ENCODE results near the gene AFMID.

AFMID gene

DNA sequence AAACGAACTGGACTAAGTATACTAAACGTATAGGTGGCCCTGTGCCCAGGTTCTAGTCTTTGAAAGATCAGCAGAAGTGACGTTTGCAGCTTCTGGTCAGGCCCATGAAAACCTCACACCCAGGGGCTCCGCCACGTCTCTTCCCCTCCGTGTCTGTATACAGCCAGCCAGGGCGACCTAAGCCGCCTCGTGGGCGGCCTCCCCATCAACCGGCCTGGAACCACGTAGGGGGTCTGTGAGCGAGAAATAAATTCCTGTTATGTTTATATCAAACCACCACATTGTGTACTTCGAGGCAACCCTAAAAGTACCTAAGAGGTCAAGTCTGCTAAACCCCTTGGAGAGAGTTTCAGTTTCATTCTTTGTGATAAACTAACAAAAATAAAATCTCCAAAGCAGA, 7.1 kb upstream of the AFMID start:
- DNase-seq (ENCODE audit: low spot score): no peak

DNA sequence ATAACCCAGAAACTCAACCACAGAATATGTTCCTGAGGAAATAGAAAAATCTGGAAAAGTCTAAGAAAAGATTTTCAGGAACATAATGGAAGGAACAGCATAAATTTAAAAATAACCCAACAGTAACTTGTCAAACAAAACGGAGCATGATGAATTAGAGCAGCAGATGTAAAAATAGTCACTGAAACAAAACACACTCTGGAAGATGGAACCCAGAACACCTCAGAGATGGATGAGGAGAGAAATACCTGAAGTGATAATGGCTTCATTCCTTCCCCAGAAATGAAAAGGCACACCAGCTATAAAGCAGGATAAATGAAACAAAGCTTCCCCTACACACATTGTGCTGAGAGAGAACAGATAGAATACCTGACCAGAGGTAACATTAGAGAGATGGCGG, 6.7 kb upstream of the AFMID start:
- DNase-seq (ENCODE audit: low spot score): no peak

DNA sequence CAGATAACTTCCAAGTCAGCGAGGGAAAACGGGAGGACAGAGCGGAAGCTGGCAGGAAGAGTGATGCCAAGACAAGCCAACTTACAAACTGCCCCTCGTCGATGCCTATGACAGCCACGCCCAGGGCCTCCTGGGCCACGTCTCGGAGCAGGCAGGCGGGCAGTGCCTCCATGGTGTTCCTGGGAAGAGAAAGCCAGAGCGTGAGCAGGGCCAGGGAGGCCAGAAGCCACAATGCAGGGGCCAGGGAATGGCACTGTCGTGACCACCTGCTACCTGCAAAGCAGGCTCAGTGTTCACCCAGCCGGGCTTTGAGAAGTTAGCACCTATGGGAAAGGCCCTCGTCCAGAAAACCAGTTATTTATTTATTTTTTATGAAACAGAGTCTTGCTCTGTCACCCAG, 4.7 kb upstream of the AFMID start:
- DNase-seq (ENCODE audit: low spot score): no peak

DNA sequence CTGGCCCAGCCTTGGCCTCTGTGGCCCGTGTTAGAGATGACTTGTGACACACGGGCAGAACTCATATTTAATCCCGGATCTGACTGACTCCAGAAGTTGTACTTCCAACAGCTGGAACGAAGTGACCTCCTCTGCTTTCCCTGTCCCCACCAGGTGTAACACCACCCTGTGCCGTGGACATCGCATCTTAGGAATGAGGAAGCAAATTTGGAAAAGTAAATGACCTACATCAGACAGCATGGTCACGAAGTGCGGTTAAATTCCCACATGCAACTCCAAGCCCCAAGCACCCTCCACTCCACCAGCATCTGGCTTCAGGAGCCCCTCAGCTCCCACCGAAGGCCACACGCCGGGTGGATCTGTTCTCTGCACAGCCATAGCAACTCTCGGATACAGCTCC, 3.2 kb upstream of the AFMID start:
- DNase-seq (ENCODE audit: low spot score): no peak

DNA sequence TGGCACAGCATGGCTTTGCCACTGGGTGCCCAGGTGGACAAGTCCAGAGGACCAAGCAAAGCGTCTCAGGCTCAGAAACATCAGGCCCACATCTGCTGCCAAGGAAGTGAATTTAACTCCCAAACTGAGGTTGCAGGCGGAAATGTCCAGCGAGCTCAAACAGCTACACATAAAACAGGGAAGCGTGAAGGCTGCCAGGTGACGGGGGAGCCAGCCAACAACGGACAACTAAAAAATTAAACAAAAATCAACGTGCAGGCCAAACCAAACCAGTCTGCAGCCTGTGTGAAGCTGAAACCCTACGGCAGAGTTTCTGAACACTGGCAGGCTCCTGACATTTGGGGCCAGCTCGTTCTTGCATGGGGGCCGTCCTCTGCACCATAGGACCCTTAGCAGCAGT, 2.8 kb upstream of the AFMID start:
- no peak for DNase-seq (ENCODE audit: low spot score)

DNA sequence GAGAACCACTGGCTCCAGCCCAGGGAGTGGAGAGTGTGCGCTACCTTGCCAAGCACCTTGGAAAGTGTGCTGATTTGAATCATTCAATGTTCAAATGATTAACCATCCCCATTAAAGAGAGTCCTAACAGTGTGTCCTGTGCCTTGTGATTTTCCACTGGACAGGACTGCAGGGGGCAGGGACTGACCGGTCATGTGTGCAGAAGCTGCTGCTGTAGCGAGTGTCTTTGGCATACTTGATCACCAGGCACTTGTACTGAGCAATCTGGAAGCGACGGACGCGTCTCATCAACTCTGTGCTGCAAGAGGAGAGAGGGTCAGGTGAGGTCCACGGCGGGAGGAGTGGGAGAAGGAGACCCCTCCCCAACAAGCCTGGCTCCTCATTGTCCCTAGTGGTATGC, 2.3 kb upstream of the AFMID start:
- no peak for DNase-seq (ENCODE audit: low spot score)

DNA sequence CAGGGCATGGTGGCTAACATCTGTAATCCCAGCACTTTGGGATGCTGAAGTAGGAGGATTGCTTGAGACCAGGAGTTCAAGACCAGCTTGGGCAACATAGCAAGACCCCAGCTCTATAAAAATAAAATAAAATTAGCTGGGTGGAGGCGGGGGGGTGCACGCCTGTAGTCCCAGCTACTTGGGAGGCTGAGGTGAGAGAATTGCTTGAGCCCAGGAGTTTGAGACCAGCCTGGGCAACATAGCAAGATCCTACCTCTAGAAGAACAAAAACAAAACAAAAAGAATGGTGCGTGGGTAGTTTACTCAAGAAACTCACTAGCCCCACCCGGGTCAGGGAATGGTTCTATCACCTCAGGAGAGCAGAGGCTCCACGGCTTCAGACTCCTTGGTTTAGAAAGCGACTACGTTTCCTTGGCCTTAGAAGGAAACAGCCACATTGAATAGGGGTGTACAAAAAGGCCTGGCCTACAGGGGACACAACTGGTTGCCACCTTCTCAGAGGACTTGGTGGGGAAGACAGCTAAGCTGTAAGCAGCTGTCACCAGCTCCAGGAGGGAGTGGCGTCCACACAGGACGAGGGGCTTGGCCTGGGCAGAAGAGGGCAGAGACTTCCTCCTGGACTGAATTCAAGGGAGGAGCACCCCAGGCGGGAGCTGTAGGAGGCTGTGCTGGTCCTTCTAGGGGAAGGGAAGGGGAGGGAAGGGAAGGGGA, 1.0 kb upstream of the AFMID start:
- no peak for DNase-seq (ENCODE audit: low spot score)

DNA sequence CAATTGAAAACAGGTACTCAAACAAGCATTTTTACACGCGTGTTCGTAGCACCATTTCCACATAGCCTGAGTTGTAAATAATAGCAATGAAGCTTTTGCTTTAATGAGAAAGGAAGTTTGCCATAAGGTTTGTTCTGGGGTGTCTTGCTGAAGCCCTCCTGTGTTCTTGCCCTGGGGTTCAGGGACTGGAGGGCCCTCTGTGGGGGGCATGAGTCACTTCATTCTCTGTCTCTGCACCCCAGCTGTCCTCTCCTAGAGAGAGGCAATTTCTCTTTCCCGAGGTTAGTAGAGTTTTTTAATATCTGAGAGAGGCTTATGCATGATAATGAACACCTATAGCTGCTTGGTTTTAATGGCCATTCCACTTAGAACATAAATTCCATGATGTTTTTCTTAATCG, 9.6 kb downstream of the AFMID start:
- DNase-seq (ENCODE audit: low spot score): no peak

DNA sequence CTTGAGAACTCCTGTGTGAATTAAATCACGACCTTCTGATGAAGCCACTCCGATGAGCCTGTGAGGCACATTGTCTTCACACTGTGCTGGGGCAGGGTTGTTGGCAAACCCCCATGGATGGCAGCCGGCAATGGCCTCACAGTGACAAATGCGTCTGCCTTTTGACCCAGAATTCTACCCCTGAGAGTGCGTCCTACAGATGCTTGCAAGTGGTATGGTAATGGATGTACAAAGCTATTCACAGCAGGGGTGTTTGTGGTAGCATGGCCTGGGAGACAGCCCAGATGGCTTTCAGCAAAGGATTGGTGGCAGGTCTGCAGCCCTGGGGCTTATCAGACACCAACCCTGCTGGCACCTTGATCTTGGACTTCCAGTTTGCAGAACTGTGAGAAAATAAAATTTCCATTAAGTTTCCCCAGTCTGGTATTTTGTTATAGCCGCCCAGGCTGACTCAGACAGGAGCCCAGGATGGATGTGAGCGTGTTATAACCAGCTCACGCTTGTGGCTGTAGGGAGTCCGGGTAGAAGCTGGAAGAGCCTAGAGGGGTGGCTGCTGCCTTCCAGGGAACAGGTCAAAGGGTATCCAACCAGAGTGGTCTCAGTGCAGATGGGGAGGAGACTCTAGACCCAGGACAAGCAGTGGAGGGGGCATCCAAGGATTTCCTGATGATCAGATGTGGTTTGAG, 10.1 kb downstream of the AFMID start:
- DNase-seq (ENCODE audit: low spot score): no peak

DNA sequence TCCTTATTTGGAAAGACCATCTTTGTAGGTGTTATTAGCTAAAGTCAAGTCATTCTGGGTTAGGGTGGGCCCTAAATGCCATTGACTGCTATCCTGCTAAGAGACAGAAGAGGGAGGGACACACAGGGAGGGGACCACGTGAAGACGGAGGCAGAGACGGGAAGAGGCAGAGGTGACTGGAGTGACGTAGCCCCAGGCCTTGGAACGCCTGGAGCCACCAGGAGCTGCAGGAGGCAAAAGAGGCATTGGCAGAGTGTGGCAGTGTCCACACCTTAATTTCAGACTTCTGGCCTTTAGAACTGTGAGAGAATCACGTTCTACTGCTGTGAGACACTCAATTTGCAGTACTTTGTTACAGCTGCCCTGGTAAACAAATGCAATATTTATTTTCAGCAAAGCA, 13.3 kb downstream of the AFMID start:
- DNase-seq (ENCODE audit: low spot score): no peak

DNA sequence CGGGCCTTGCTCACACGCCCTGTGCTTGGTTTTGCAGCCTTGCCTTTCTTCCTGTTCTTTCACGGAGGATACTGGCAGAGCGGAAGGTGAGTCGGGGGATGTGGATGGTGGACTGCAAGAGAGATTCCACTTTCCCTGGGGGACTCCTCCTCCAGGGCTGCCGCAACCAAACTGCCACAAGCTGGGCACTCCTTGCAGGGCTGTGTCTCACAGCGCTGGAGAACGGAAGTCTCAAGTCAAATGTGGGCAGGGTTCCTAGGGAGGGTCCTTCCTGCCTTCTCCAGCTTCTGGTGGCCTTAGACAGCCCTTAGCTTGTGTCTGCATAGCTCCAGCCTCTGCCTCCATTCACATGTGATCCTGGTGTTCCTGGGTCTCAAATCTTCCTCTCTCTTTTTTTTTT, 15.5 kb downstream of the AFMID start:
- no peak for DNase-seq (ENCODE audit: low spot score)

DNA sequence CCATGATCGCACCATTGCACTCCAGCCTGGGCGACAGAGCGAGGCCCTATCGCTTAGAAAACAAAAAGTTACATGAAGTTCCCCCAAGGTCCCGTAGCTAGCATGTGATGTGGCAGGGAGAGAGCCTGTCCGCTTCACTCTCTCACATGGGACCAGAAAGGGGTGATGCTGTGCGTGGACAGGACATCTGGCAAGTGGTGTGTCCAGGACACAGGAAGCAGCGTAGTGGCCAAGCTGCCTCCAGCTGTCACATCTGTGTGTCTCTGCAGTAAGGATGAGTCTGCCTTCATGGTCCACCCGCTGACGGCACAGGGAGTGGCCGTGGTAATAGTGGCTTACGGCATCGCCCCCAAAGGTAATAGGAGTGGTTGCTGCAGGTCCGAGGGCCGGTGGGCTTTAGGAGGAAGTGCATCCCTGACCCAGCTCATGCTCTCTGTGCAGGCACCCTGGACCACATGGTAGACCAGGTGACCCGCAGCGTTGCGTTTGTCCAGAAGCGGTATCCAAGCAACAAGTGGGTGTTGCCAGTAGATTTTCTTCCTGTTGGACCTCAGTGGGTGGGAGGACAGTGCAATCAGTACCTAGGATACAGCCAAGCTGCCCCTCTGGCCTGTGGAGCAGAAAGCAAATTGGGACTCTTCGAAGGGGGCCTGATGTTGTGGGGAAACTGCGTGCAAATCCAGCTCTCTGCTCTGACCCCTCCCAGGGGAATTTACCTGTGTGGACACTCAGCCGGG, 17.4 kb downstream of the AFMID start:
- no peak for DNase-seq (ENCODE audit: low spot score)

DNA sequence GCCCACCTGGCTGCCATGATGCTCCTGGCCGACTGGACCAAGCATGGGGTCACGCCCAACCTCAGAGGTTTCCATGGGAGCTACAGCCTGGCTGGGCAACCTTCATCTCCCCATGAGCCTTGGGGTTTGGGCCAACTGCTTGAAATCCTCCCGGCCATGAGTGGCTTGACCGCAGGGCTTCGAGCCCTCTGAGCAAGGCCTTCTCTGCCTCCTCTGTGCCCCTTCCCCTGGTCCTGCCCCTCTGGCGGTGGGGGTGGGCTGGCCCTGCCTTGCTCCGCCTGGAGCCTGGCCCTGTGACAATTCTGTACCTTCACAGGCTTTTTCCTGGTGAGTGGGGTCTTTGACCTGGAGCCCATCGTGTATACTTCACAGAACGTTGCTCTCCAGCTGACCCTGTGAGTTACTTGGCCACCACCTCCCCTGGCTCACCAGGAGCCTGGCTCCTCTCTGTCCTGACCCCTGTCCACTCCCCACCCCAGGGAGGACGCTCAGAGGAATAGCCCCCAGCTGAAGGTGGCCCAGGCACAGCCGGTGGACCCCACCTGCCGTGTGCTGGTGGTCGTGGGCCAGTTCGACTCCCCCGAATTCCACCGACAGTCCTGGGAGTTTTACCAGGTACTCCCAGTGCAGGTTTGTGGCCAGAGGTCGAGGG, 18.1 kb downstream of the AFMID start:
- DNase-seq (ENCODE audit: low spot score): no peak

DNA sequence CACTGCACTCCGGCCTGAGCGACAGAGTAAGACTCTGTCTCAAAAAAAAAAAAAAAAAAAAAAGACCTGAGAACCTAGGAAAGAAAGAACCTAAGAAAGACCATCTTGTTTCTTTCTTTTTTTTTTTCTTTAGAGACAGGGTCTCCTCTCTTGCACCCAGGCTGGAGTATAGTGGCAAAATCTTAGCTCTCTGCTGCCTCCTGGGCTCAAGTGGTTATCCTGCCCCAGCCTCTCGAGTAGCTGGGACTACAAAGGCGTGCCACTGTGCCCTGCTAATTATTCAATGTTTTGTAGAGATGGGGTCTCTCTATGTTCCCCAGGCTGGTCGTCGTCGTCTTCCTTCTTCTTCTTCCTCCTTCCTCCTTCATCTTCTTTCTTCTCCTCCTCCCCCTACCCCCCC, 19.1 kb downstream of the AFMID start:
- no peak for DNase-seq (ENCODE audit: low spot score)

DNA sequence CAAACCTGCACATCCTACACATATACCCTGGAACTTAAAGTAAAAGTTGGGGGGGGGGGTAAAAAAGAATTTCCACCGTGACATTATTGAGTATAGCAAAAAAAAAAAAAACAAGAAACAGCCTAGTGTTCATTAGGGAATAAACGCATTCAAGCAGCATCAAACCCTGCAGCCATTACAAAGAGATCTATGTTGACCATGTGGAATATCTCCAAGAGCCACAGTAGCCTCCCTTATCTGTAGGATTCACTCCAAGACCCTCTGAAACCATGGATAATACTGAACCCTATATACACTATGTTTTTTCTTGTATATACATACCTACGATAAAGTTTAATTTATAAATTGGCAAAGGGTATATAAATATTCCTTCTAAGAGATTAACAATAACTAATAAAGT, 21.3 kb downstream of the AFMID start:
- DNase-seq (ENCODE audit: low spot score): no peak

DNA sequence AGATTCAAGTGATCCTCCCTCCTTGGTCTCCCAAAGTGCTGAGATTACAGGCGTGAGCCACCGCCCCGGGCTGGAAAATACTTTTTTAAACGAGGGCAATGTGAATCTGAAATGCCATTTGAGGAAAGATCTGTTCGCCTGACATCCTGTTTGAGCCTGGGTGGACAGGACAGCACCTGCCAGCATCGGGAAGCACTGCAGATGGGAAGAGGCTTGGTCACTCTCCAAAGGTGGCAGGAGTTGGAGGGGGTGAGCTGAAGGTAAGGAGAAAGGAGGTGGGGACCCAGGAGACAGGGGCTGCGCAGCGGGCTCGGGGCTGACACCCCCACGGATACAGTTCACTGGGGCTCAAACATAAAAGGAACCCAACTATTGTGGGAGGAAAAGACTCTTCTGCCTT, 22.9 kb downstream of the AFMID start:
- DNase-seq (ENCODE audit: low spot score): no peak

DNA sequence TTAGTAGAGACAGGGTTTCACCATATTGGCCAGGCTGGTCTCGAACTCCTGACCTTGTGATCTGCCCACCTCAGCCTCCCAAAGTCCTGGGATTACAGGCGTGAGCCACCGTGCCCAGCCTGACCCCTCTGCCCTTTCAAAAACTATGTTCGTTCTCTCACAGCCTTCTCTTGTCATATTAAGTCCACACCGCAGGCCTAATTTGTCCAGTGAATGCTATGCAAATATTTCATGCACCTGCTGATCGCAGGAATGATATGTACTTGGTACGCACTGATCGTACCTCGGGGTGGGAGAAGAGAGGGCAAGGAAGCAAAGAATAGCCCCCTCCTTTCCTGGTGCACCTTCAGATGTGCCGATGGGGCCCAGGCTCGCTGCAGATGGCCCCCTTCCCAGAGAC, 23.9 kb downstream of the AFMID start:
- no peak for DNase-seq (ENCODE audit: low spot score)

DNA sequence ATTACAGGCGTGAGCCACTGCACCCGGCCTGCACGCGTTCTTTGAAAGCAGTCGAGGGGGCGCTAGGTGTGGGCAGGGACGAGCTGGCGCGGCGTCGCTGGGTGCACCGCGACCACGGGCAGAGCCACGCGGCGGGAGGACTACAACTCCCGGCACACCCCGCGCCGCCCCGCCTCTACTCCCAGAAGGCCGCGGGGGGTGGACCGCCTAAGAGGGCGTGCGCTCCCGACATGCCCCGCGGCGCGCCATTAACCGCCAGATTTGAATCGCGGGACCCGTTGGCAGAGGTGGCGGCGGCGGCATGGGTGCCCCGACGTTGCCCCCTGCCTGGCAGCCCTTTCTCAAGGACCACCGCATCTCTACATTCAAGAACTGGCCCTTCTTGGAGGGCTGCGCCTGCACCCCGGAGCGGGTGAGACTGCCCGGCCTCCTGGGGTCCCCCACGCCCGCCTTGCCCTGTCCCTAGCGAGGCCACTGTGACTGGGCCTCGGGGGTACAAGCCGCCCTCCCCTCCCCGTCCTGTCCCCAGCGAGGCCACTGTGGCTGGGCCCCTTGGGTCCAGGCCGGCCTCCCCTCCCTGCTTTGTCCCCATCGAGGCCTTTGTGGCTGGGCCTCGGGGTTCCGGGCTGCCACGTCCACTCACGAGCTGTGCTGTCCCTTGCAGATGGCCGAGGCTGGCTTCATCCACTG, 27.0 kb downstream of the AFMID start, which contains the start of gene BIRC5:
Gene BIRC5, plus strand, starts transcription at position 238 of the 690 bp plus-strand sequence. Its CDS starts 64 bp downstream, at position 302.
- DNase-seq (ENCODE audit: low spot score): peak; percentile 93

DNA sequence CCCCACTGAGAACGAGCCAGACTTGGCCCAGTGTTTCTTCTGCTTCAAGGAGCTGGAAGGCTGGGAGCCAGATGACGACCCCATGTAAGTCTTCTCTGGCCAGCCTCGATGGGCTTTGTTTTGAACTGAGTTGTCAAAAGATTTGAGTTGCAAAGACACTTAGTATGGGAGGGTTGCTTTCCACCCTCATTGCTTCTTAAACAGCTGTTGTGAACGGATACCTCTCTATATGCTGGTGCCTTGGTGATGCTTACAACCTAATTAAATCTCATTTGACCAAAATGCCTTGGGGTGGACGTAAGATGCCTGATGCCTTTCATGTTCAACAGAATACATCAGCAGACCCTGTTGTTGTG, 27.5 kb downstream of the AFMID start:
- DNase-seq (ENCODE audit: low spot score): no peak

DNA sequence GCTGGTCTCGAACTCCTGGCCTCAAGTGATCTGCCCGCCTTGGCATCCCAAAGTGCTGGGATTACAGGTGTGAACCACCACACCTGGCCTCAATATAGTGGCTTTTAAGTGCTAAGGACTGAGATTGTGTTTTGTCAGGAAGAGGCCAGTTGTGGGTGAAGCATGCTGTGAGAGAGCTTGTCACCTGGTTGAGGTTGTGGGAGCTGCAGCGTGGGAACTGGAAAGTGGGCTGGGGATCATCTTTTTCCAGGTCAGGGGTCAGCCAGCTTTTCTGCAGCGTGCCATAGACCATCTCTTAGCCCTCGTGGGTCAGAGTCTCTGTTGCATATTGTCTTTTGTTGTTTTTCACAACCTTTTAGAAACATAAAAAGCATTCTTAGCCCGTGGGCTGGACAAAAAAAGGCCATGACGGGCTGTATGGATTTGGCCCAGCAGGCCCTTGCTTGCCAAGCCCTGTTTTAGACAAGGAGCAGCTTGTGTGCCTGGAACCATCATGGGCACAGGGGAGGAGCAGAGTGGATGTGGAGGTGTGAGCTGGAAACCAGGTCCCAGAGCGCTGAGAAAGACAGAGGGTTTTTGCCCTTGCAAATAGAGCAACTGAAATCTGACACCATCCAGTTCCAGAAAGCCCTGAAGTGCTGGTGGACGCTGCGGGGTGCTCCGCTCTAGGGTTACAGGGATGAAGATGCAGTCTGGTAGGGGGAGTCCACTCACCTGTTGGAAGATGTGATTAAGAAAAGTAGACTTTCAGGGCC, 32.4 kb downstream of the AFMID start:
- no peak for DNase-seq (ENCODE audit: low spot score)

DNA sequence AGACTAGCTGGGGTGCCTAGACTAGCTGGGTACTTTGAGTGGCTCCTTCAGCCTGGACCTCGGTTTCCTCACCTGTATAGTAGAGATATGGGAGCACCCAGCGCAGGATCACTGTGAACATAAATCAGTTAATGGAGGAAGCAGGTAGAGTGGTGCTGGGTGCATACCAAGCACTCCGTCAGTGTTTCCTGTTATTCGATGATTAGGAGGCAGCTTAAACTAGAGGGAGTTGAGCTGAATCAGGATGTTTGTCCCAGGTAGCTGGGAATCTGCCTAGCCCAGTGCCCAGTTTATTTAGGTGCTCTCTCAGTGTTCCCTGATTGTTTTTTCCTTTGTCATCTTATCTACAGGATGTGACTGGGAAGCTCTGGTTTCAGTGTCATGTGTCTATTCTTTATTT, 35.9 kb downstream of the AFMID start:
- DNase-seq (ENCODE audit: low spot score): no peak

DNA sequence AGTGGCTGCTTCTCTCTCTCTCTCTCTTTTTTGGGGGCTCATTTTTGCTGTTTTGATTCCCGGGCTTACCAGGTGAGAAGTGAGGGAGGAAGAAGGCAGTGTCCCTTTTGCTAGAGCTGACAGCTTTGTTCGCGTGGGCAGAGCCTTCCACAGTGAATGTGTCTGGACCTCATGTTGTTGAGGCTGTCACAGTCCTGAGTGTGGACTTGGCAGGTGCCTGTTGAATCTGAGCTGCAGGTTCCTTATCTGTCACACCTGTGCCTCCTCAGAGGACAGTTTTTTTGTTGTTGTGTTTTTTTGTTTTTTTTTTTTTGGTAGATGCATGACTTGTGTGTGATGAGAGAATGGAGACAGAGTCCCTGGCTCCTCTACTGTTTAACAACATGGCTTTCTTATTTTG, 36.6 kb downstream of the AFMID start:
- no peak for DNase-seq (ENCODE audit: low spot score)
